Bronchial epithelial cell (primary cell): ENCODE results near the gene LCOR. TPM values are rescaled to one million over a fixed set of nuclear protein-coding genes. Genes with fewer than 3 reads are reported as not detected.

Experiments used
- DNase-seq: peaks from one replicate; pipeline ENCODE4 v3.0.0-alpha.2; 2010; ENCODE audit warnings: low read depth
- FAIRE-seq: peaks from 2 replicates; lab custom pipeline; 2011; peaks lifted over from hg19 to GRCh38; lab: Jason Lieb, UNC
- H3K27me3 ChIP-seq: 2 replicates; pipeline ENCODE4 v1.5.1; 2011; ENCODE audit warnings: low read length; ENCODE audit not compliant: control insufficient read depth, insufficient read depth
- H3K36me3 ChIP-seq: 2 replicates; pipeline ENCODE4 v1.5.1; 2011; ENCODE audit warnings: low read length; ENCODE audit not compliant: control insufficient read depth, insufficient read depth
- H3K4me3 ChIP-seq: 2 replicates; pipeline ENCODE4 v1.5.1; 2011; ENCODE audit warnings: mild to moderate bottlenecking, low read depth, low read length, control low read depth
- total RNA-seq: library from RNA; depleted of rRNA; stranded (reverse); fragments of >200 nt; gene quantifications from 2 replicates; pipeline ENCODE4 v1.2.1, GENCODE V29; 2014
- TF ChIP-seq, protein P1 (sequence below): IDR thresholded peaks from 2 replicates; pipeline ENCODE4 v1.5.1; 2011; ENCODE audit warnings: mild to moderate bottlenecking, moderate library complexity, low read length, control low read depth, inconsistent platforms; ENCODE audit not compliant: insufficient read depth, severe bottlenecking

The LCOR gene
- total RNA-seq: 29.5 and 34.4 TPM in 2 replicates

GRCh38 chr10:96831867-96832720 is at the start of gene LCOR:
TSS of gene LCOR (plus strand) at chr10:96832298. CDS start at chr10:96949058, 116,760 bp downstream.
- H3K27me3 ChIP-seq: no peaks in the 10 kb centered on the region
- peak within 1 kb of the TSS; percentile 94 for H3K4me3 ChIP-seq
- no peak for FAIRE-seq
- TF ChIP-seq, protein P1, sequence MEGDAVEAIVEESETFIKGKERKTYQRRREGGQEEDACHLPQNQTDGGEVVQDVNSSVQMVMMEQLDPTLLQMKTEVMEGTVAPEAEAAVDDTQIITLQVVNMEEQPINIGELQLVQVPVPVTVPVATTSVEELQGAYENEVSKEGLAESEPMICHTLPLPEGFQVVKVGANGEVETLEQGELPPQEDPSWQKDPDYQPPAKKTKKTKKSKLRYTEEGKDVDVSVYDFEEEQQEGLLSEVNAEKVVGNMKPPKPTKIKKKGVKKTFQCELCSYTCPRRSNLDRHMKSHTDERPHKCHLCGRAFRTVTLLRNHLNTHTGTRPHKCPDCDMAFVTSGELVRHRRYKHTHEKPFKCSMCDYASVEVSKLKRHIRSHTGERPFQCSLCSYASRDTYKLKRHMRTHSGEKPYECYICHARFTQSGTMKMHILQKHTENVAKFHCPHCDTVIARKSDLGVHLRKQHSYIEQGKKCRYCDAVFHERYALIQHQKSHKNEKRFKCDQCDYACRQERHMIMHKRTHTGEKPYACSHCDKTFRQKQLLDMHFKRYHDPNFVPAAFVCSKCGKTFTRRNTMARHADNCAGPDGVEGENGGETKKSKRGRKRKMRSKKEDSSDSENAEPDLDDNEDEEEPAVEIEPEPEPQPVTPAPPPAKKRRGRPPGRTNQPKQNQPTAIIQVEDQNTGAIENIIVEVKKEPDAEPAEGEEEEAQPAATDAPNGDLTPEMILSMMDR: no peak
- peak; percentile 56 for DNase-seq
- no peaks in the 10 kb centered on the region for H3K36me3 ChIP-seq

GRCh38 chr10:96784253-96784652 is 47.8 kb upstream of the LCOR start:
- TF ChIP-seq, protein P1: no peak
- FAIRE-seq: no peak

DNA sequence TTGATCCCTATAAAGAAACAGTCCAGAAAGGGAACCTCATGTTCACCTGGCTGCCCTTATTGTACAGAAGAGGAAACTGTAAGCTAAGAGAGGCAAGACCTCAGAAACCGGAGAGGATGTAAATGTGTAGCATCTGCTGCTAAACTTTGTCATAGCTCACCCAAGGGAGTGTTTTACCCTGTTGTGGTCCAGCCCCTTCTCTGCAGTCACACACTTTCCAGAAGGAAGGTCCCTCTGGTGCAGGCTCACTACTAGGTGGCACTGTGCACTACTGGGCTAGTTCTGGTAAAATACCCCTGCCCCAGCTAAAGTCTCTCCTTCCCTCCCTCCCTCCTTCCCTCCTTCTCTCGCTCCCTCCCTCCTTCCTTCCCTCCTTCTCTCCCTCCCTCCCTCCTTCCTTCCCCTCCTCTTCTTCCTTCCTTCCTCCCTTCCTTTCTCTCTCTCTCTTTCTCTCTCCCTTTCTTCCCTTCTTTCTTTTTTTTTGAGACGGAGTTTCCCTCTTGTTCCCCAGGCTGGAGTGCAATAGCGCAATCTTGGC is 42.5 kb upstream of the LCOR start:
- FAIRE-seq: no peak
- H3K27me3 ChIP-seq: no peaks in the 10 kb centered on the region
- no peaks in the 10 kb centered on the region for H3K36me3 ChIP-seq
- no peak overlapping the region for H3K4me3 ChIP-seq
- no peak for DNase-seq
- TF ChIP-seq, protein P1: no peak

More at GRCh38 chr10:96784253-96784652, 47.8 kb upstream of the LCOR start:
- Histone ChIP-seq H3K4me3 (no peak overlapping the region), H3K36me3 (no peaks in the 10 kb centered on the region), H3K27me3 (no peaks in the 10 kb centered on the region)
- DNase-seq: no peak

- Histone ChIP-seq H3K27me3 (no peaks in the 10 kb centered on the region), H3K36me3 (no peaks in the 10 kb centered on the region), H3K4me3 (no peak overlapping the region)
- TF ChIP-seq, protein P1: no peak
- FAIRE-seq (no peak), DNase-seq (no peak)
These were observed 40.2 kb upstream of the LCOR start for GRCh38 chr10:96791902-96792301.

DNA sequence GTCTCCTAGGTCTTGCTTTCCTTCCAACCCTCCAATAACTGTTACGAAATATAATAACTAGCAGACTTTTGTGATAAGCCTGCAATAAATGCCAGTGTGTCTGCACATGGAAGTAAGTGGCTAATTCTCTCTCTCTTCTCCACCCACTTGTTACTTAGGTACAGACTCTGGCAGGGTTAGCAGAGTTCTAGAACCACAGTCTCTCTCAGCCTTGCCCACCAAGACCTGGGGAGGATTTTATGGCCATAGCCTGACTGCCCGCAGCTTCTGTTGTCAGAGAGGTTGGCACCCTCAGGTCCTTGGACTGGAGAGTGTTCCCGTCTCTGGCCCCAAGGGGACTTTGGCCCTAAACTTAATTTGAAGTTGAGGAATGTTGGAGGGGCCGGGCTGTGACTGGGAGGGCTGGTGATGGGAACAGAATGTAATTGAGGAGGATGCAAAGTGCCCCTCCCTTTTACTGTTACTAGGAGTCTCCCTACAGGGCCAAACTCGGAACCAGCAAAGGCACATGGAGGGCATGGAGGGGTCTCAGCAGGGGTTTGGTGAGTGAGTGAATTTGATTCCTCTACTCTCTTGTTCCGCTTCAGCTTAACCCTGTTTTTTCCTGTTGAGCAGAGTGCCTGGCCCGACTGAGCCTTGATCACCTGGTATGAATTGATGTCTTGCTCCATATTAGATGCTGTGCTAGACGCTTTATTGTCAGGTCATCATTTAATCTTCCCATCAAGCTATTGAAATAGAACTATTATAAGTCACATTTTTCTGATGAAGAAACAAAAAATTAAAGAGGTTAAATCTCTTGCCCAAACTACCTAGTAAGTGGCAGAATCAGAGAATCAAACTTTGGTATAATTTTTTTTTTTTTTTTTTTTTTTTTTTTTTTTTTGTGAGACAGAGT is 37.0 kb upstream of the LCOR start:
- no peaks in the 10 kb centered on the region for H3K36me3 ChIP-seq
- TF ChIP-seq, protein P1: no peak
- H3K4me3 ChIP-seq: no peak overlapping the region
- DNase-seq (no peak), FAIRE-seq (no peak)
- H3K27me3 ChIP-seq: no peaks in the 10 kb centered on the region
